Activated T-cell treated with anti-CD3 and anti-CD28 coated beads, Interleukin-2, amount 50 U/mL, for 48 hours (primary cell): ENCODE measurements around the gene SCYGR5.

Experiments used
- DNase-seq, 2 experiments: peaks; one replicate each; pipeline ENCODE4 v3.0.0-alpha.2; 2020

SCYGR5 gene

DNA sequence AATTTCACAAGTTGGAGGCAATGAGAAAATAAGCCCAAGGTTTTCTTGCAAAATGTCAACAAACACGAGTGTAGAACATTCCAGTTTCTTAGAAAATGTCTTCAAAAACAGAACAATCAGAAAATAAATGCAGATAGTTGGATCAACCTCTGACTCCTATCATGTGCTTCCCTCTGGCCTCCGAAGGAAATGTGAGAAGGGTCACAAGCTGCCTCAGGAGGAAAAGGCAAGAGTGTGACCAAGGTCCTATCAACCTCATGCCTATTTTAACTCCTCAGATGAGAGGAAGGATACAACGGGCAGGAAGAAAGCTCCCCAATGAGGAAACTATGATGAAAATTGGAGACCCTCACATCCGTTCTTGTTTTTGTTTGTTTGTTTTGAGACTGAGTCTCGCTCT, 7.9 kb downstream of the SCYGR5 start:
- DNase-seq = no peak

DNA sequence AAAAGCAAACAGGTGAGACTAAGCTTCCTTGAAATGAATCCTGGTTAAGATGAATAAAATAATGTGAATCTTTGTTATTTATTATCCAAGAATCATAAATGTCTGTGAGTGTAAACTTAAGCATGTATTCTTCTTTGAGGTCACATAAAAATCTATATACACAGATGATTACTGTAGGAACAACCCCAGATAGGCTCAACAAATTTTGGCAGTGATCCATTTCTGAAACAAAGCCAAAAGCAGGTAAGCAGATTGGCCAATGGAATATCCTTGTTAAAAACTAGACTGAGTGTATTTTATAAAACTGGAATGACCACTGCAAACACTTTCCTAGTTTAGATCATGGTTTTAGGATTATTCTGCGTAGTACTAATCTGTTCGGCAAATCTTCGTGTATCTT, 11.3 kb downstream of the SCYGR5 start:
- no peak for DNase-seq

DNA sequence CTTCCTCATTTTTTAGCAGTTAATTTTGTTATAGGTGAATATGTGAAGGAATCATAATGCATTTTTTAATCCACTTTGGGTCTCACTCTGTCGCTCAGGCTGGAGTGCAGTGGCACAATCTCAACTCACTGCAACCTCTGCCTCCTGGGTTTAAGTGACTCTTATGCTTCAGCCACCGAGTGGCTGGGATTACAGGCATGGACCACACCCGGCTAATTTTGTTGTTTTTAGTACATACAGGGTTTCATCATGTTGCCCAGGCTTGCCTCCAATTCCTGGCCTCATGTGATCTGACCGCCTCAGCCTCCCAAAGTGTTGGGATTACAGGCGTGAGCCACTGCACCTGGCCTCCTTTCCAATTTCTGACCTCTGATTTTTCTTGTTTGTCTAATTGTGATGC, 17.7 kb downstream of the SCYGR5 start:
- DNase-seq = no peak

DNA sequence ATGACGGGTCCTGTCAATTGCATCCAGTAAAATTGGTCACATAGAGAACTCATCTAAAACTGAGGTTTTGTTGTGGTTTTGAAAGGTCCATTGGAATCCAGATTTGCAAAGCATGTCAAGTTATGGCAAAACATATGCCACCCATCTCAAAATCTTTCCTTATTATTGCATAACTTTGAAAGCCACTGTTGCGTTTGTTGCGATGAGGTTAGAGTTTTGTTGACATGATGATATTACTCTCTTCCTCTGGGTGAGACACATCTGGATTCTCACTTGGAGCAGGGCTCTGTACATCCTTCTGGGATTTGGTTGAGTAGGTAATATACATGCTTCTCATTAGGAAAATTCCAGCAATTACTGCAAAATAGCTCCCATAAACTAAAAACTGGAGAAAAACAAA, 20.6 kb downstream of the SCYGR5 start:
- DNase-seq = no peak

DNA sequence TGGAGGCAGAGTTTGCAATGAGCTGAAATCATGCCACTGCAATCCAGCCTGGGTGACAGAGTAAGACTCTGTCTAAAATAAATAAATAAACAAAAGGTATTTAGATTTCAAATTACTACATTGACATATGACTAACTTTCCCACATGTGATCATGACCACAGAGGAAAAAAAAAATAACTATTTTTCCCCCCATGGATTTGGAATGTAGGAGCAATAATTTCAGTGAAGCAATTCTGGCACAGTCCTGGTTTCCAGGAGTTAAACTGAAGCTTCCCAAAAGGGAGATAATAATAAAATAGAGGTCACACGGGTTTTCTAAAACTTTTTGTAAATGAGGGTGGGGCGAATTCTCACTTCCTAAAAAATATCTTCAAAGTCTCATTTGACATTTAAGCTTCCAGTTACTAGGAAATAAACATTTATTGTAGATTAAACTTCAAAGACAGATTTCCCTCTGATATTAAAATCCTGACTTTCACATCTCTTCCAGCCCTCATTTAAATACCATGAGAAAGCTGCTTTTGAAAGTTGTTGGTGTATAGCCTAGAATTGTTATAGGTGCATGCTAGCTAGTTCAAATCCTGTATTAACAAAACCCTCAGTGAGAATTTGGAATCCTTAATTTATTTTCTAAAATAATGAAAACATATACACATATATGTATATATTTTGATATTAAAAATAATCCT, 30.5 kb downstream of the SCYGR5 start:
- no peak for DNase-seq

DNA sequence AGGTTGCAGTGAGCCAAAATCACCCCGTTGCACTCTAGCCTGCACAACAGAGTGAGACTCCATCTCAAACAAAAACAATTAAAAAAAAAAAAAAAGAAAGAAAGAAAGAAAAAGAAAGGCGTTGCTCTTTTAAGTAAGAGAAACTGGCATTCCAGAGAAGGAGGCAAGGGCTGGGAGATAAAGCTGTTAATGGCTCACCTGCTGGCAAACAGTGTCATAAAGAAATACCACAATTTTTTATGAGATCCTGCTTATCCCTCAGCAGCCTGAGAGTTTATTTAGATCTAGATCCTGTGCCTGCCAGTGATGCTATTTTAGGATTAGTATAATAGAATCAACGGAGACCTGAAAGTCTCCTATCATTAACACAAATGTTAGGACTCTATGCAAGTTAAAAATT, 35.0 kb downstream of the SCYGR5 start:
- DNase-seq = no peak

DNA sequence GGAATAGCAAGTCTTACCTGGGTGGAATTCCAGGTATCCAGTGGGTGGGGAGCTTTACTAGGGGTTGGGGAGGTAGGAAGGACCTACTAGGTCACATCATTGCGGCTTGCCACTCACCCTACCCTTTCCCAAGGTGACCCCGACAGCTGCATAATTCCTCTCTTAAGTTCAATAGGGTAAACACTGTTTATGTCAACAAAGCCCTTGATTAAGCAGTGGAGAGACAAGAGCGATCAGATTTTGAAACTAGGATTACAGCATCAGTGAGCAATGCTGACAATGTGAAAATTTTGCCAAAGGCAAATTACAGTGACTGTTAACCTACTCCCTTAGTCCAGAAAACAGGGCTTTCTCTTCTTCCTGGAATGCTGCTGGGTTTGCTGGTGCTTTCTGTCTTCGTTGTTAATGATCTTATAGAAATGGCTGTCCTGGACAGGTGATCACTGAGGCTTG, 36.7 kb downstream of the SCYGR5 start:
- DNase-seq = no peak

DNA sequence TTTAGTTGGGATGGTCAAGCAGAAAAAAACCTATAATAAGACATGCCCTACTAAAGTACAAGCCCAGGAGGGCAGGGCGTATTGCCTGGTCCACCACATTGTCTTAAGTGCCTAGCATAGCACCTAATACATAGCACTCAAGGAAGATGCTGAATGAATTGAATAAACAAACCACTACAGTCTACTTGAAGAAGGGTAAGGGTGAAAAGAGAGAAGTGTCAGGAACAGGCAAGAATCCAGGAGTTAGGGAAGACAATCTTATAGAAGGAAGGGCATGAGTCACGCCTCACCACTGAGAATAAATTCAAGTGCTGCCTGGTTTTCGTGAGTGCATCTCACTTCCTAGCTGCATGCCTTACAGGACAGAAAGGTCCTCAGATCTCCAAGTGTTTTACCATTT, 37.4 kb downstream of the SCYGR5 start:
- no peak for DNase-seq

DNA sequence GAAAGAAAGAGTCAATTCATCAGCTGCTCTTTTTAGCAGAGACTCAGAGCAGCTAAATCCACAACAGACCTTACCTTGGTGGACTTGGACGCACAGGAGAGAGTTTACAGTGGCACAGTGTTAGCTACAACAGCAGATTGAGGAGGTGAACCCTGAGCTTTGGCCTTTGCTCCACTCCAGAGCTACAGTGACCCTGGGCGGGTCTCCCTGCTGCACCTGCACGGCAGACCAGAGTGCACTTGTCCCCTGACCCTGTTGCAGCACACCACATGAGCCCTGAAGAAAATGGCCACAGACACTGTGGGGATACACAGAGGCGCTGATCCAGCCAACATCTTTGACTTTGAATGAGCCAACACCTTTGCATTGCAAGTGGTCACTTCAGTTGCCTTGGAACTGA, 40.3 kb downstream of the SCYGR5 start:
- DNase-seq = no peak

DNA sequence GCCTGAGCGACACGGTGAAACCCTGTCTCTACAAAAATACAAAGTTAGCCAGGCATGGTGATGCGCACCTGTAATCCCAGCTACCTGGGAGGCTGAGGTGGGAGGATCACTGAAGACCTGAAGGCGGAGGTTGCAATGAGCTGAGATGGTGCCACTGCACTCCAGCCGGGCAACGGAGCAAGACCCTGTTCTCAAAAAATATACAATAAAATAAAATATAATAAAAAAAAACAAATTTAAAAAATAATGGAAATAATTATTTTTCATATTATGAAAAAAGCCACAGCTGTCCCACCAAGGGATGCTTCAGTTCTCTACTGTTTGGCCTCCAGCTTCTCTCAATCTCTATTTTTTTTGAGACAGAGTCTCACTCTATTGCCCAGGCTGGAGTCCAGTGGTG, 40.8 kb downstream of the SCYGR5 start:
- no peak for DNase-seq

DNA sequence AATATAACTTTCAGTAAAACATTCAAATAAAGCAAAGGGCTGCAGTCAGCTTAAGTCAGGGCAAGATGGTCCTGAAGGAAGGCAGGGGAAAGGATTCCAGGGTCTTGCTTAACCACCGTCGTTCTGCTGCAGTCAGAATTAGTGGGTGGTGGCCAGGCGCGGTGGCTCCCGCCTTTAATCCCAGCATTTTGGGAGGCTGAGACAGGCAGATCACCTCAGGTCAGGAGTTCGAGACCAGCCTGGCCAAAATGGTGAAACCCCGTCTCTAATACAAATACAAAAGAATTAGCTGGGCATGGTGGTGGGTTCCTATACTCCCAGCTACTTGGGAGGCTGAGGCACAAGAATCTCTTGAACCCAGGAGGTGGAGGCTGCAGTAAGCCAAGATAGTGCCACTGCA, 44.4 kb downstream of the SCYGR5 start:
- DNase-seq = no peak

DNA sequence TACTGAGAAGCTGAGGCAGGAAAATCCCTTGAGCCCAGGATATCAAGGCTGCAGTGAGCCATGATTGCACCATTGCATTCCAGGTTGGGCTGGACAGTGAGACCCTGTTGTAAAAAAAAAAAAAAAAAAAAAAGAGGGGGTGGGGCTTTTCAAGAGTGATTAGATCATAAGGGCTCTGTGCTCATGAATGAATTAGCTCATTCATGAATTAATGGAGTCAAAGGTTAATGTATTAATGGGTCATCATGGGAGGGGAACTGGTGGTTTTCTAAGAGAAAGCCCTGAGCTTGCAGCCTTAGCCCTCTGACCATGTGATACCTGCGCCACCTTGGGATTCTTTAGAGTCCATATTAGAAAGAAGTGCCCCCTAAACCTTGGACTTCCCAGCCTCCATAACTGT, 46.7 kb downstream of the SCYGR5 start:
- DNase-seq = no peak

DNA sequence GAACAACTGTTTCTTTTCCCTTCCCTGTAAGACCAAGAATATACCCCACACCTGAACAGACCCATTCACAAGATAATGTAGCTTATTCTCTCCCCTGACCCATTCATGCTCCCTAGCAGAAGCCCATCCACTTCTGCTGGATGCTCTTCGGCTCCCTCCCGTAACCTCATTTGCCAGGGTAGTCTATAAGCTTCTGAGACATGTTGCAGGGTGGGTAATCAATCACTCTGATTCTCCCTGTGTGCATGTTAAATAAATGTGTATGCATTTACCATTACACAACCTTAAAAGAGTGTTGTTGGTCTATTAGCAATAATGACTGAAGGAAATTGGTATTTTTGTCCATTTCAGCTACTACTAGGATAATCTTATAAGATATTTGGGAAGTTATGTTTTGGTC, 49.9 kb downstream of the SCYGR5 start:
- no peak for DNase-seq
